CD14-positive monocyte (primary cell): ENCODE data around the gene PDE7B. TPM values are rescaled to one million over a fixed set of nuclear protein-coding genes. Genes with fewer than 3 reads are reported as not detected.

Experiments used
- DNase-seq, 3 donors: peaks; one replicate each; pipeline ENCODE4 v3.0.0-alpha.2; 2011 to 2022
- H2AFZ ChIP-seq: 2 replicates; pipeline ENCODE4 v1.6.0; 2012; ENCODE audit warnings: mild to moderate bottlenecking, low read depth, low read length, inconsistent platforms; ENCODE audit not compliant: insufficient read depth, poor library complexity, severe bottlenecking
- H3K27ac ChIP-seq, 2 donors: 1 replicate in 1 of 2; 2 replicates in 1 of 2; pipeline ENCODE4 v1.5.1; 2012 to 2013; ENCODE audit warnings: low read length in 2 of 2, control low read depth in 1 of 2, inconsistent platforms in 1 of 2, low read depth in 1 of 2, mild to moderate bottlenecking in 1 of 2
- H3K27me3 ChIP-seq, 2 donors: one replicate each; pipeline versions ENCODE4 v1.6.0 to v1.6.1; 2011 to 2013; ENCODE audit warnings: low read length in 2 of 2; ENCODE audit not compliant: control insufficient read depth in 2 of 2, insufficient read depth in 2 of 2
- H3K36me3 ChIP-seq, 2 donors: replicated peaks in 1 of 2; 1 replicate in 1 of 2; 2 replicates in 1 of 2; pipeline versions ENCODE4 v1.5.1 to v1.6.1; 2012 to 2013; ENCODE audit warnings: low read length in 2 of 2, control low read depth in 1 of 2, inconsistent platforms in 1 of 2, mild to moderate bottlenecking in 1 of 2; ENCODE audit not compliant: insufficient read depth in 2 of 2, control insufficient read depth in 1 of 2
- H3K4me1 ChIP-seq, 2 donors: 1 replicate in 1 of 2; 2 replicates in 1 of 2; pipeline versions ENCODE4 v1.5.1 to v1.6.1; 2012 to 2013; ENCODE audit warnings: low read length in 2 of 2, control low read depth in 1 of 2, inconsistent platforms in 1 of 2, mild to moderate bottlenecking in 1 of 2, moderate library complexity in 1 of 2; ENCODE audit not compliant: insufficient read depth in 2 of 2, control insufficient read depth in 1 of 2
- H3K4me2 ChIP-seq: replicated peaks from 2 replicates; pipeline ENCODE3; 2012; ENCODE audit warnings: low read length, moderate library complexity, mild to moderate bottlenecking; ENCODE audit not compliant: poor library complexity, severe bottlenecking; ENCODE audit errors: extremely low read depth
- H3K4me3 ChIP-seq, 3 experiments: fragments of 200-600 bp in 1 of 3; sonication (generic) in 1 of 3; replicated peaks in 1 of 3; 1 replicate in 2 of 3; 2 replicates in 1 of 3; pipeline ENCODE4 v1.5.1; 2011 to 2013; ENCODE audit warnings: low read length in 3 of 3, mild to moderate bottlenecking in 3 of 3, control low read depth in 2 of 3, low read depth in 2 of 3, inconsistent platforms in 1 of 3, moderate library complexity in 1 of 3
- H3K79me2 ChIP-seq: 2 replicates; pipeline ENCODE4 v1.6.0; 2012; ENCODE audit warnings: mild to moderate bottlenecking, control low read depth, inconsistent platforms, low read length, moderate library complexity; ENCODE audit not compliant: insufficient read depth
- H3K9ac ChIP-seq: 2 replicates; pipeline ENCODE4 v1.6.0; 2017; ENCODE audit warnings: low read length, mild to moderate bottlenecking; ENCODE audit not compliant: insufficient read depth, poor library complexity, severe bottlenecking
- H3K9me3 ChIP-seq, 2 donors: replicated peaks in 1 of 2; 1 replicate in 1 of 2; 2 replicates in 1 of 2; pipeline versions ENCODE4 v1.5.1 to v1.6.1; 2012 to 2013; ENCODE audit warnings: low read length in 2 of 2, control low read depth in 1 of 2; ENCODE audit not compliant: control insufficient read depth in 1 of 2, insufficient read depth in 1 of 2
- H4K20me1 ChIP-seq: 2 replicates; pipeline ENCODE4 v1.6.0; 2012; ENCODE audit warnings: mild to moderate bottlenecking, low read length, control low read depth, moderate library complexity; ENCODE audit not compliant: insufficient read depth
- H3K27ac Mint-ChIP-seq, 7 donors: one replicate each; pipeline ENCODE4 v1.8.0; 2020; ENCODE audit warnings: mild to moderate bottlenecking in 7 of 7, mixed read lengths in 7 of 7, moderate library complexity in 6 of 7, inconsistent platforms in 2 of 7
- H3K27me3 Mint-ChIP-seq, 3 donors: one replicate each; pipeline ENCODE4 v1.8.0; 2021 to 2022; ENCODE audit warnings: low read depth in 3 of 3, mild to moderate bottlenecking in 3 of 3, mixed read lengths in 3 of 3, moderate library complexity in 3 of 3, inconsistent platforms in 1 of 3
- H3K36me3 Mint-ChIP-seq, 2 donors: one replicate each; pipeline ENCODE4 v1.8.0; 2020; ENCODE audit warnings: mixed read lengths in 2 of 2, inconsistent platforms in 1 of 2, mild to moderate bottlenecking in 1 of 2
- H3K4me1 Mint-ChIP-seq: one replicate; pipeline ENCODE4 v1.8.0; 2020; ENCODE audit warnings: mild to moderate bottlenecking, mixed read lengths
- H3K4me3 Mint-ChIP-seq, 2 donors: one replicate each; pipeline ENCODE4 v1.8.0; 2020; ENCODE audit warnings: mild to moderate bottlenecking in 2 of 2, mixed read lengths in 2 of 2, moderate library complexity in 1 of 2
- H3K9me3 Mint-ChIP-seq, 7 donors: one replicate each; pipeline ENCODE4 v1.8.0; 2020 to 2022; ENCODE audit warnings: mixed read lengths in 7 of 7, mild to moderate bottlenecking in 6 of 7, moderate library complexity in 6 of 7, inconsistent platforms in 2 of 7
- CTCF ChIP-seq: fragments of 200-600 bp; IDR thresholded peaks from one replicate; pipeline ENCODE4 v1.8.0; 2022; ENCODE audit warnings: antibody characterized with exemption, mild to moderate bottlenecking
- WGBS: methylation state at CpG from one replicate; pipeline ENCODE4 v1.1.5; 2013; ENCODE audit warnings: missing lambda C conversion rate; ENCODE audit not compliant: insufficient coverage; 5-methylcytosine and 5-hydroxymethylcytosine counted together
- intact Hi-C, 2 donors: fragments of 100-400 bp; cut with micrococcal nuclease; formaldehyde crosslinking; loops; one replicate each; pipeline versions ENCODE4 v1.15.0 to v1.15.1; 2023
- polyA plus RNA-seq, 3 donors: library from polyadenylated mRNA; depleted of rRNA in 1 of 3; unstranded in 2 of 3; stranded (reverse) in 1 of 3; fragments of 300-500 nt in 2 of 3; fragments of >200 nt in 1 of 3; fragmentation: Illumina TruSeq in 2 of 3; gene quantifications; 1 replicate in 2 of 3; 2 replicates in 1 of 3; pipeline ENCODE4 v1.2.3, GENCODE V29; 2012 to 2021

PDE7B gene
- polyA plus RNA-seq, 3 donors: 0.37 to 1.1 (median 0.89) TPM

- no peak for DNase-seq
- intact Hi-C loops: no loop called here
- H3K27ac Mint-ChIP-seq: no peak overlapping the region
- no peaks in the 10 kb centered on the region for H4K20me1 ChIP-seq
- no peak for TF ChIP-seq CTCF
- peaks cover 2% of the 10 kb centered on the region for H3K4me1 Mint-ChIP-seq
- no peaks in the 10 kb centered on the region for H3K36me3 ChIP-seq
- H3K4me1 ChIP-seq: no peaks in the 10 kb centered on the region
- no peaks in the 10 kb centered on the region for H3K9me3 ChIP-seq
- no peak overlapping the region for H2AFZ ChIP-seq
- peaks cover 0 to 2% (median 0%) of the 10 kb centered on the region in 7 donors for H3K9me3 Mint-ChIP-seq
- 80% methylated on average over 1 of the region's 3 CpGs for WGBS
- H3K27me3 Mint-ChIP-seq: peaks cover 0 to 1% (median 0%) of the 10 kb centered on the region in 3 donors
- no peaks in the 10 kb centered on the region for H3K27me3 ChIP-seq
- H3K4me2 ChIP-seq: no peak overlapping the region
- H3K9ac ChIP-seq: no peak overlapping the region
- H3K36me3 Mint-ChIP-seq: peaks cover 0 to 2% of the 10 kb centered on the region in 2 donors
- H3K79me2 ChIP-seq: no peaks in the 10 kb centered on the region
- no peak overlapping the region for H3K4me3 ChIP-seq
- no peak overlapping the region for H3K27ac ChIP-seq
- H3K4me3 Mint-ChIP-seq: no peak overlapping the region
These were observed 211.6 kb downstream of the PDE7B start for GRCh38 chr6:136063096-136063495.

- TF ChIP-seq CTCF: no peak
- H3K9ac ChIP-seq: no peak overlapping the region
- H2AFZ ChIP-seq: no peak overlapping the region
These were observed 214.5 kb downstream of the PDE7B start for GRCh38 chr6:136066005-136066404.

More at GRCh38 chr6:136066005-136066404, 214.5 kb downstream of the PDE7B start:
- intact Hi-C loops: no loop called here
- H3K4me3 ChIP-seq: no peak overlapping the region
- Mint-ChIP-seq H3K27ac (no peak overlapping the region), H3K36me3 (peaks cover 0 to 2% of the 10 kb centered on the region in 2 donors), H3K4me3 (no peak overlapping the region), H3K27me3 (peaks cover 0 to 1% (median 0%) of the 10 kb centered on the region in 3 donors), H3K9me3 (peaks cover 0 to 4% (median 0%) of the 10 kb centered on the region in 7 donors), H3K4me1 (peaks cover 2% of the 10 kb centered on the region)
- DNase-seq: no peak
- H3K79me2 ChIP-seq: no peaks in the 10 kb centered on the region
- H3K36me3 ChIP-seq: no peaks in the 10 kb centered on the region
- H3K27me3 ChIP-seq: no peaks in the 10 kb centered on the region
- H3K4me1 ChIP-seq: no peaks in the 10 kb centered on the region
- no peak overlapping the region for H3K27ac ChIP-seq
- no CpG with 5 or more reads among the region's 3 CpGs for WGBS
- H4K20me1 ChIP-seq: no peaks in the 10 kb centered on the region
- H3K9me3 ChIP-seq: no peaks in the 10 kb centered on the region
- no peak overlapping the region for H3K4me2 ChIP-seq
